ENCODE measurements around the gene EIF4A3. TPM values are rescaled to one million over a fixed set of nuclear protein-coding genes. Genes with fewer than 3 reads are reported as not detected.

The EIF4A3 gene
- total and polyA plus RNA-seq, 5 experiments from 2014 or later, result 53.0 to 88.6 (median 58.2) TPM

GRCh38 chr17:80183581-80184422, 36.9 kb upstream of the EIF4A3 start:
- POLR2A ChIA-PET, result no interaction called here
- Mint-ChIP-seq H3K4me1 (no peaks in the 10 kb centered on the region), H3K9me3 (no peaks in the 10 kb centered on the region), H3K27me3 (peaks cover 0 to 10% (median 0%) of the 10 kb centered on the region in 5 donors), H3K4me3 (no peak overlapping the region), H3K36me3 (no peaks in the 10 kb centered on the region), H3K27ac (peak overlapping the region in 1 of 10 donors; percentile 46)
- DNase-seq, result no peak
- ATAC-seq, result no peak

GRCh38 chr17:80182845-80183223, 35.9 kb upstream of the EIF4A3 start:
- POLR2A ChIA-PET, result no interaction called here
- no peaks in the 10 kb centered on the region for H3K4me1 Mint-ChIP-seq

GRCh38 chr17:80182118-80182844, 35.4 kb upstream of the EIF4A3 start:
- Mint-ChIP-seq H3K4me1 (no peaks in the 10 kb centered on the region), H3K4me3 (no peak overlapping the region), H3K9me3 (no peaks in the 10 kb centered on the region), H3K27ac (no peak overlapping the region), H3K27me3 (peaks cover 0 to 9% (median 0%) of the 10 kb centered on the region in 5 donors), H3K36me3 (no peaks in the 10 kb centered on the region)
- DNase-seq, result no peak
- POLR2A ChIA-PET, result no interaction called here
- ATAC-seq, result no peak

More at GRCh38 chr17:80182845-80183223, 35.9 kb upstream of the EIF4A3 start:
- Mint-ChIP-seq H3K4me3 (no peak overlapping the region), H3K36me3 (no peaks in the 10 kb centered on the region), H3K27me3 (peaks cover 0 to 10% (median 0%) of the 10 kb centered on the region in 5 donors), H3K9me3 (no peaks in the 10 kb centered on the region), H3K27ac (no peak overlapping the region)
- ATAC-seq, result no peak
- no peak for DNase-seq

GRCh38 chr17:80181431-80181830, 34.5 kb upstream of the EIF4A3 start:
- ATAC-seq (no peak), DNase-seq (peak in 1 of 10 donors; percentile 40)
- H3K27ac Mint-ChIP-seq, result no peak overlapping the region
- no peaks in the 10 kb centered on the region for H3K4me1 Mint-ChIP-seq
- peaks cover 0 to 8% (median 0%) of the 10 kb centered on the region in 5 donors for H3K27me3 Mint-ChIP-seq
- H3K36me3 Mint-ChIP-seq, result no peaks in the 10 kb centered on the region
- H3K9me3 Mint-ChIP-seq, result no peaks in the 10 kb centered on the region
- POLR2A ChIA-PET, result no interaction called here
- H3K4me3 Mint-ChIP-seq, result no peak overlapping the region

- DNase-seq (no peak), ATAC-seq (no peak)
- Mint-ChIP-seq H3K27me3 (peaks cover 0 to 8% (median 0%) of the 10 kb centered on the region in 5 donors), H3K4me3 (no peak overlapping the region), H3K9me3 (no peaks in the 10 kb centered on the region), H3K36me3 (no peaks in the 10 kb centered on the region), H3K4me1 (no peaks in the 10 kb centered on the region), H3K27ac (no peak overlapping the region)
- POLR2A ChIA-PET, result interaction anchor here (0.5 kb wide), 1 partner anchor 119 kb away, joined by 3 read pairs; no protein-coding TSS in a partner anchor
Observed at GRCh38 chr17:80180192-80180591, 33.3 kb upstream of the EIF4A3 start.

- Mint-ChIP-seq H3K27me3 (peaks cover 0 to 8% (median 1%) of the 10 kb centered on the region in 5 donors), H3K9me3 (no peaks in the 10 kb centered on the region), H3K36me3 (no peaks in the 10 kb centered on the region), H3K4me1 (no peaks in the 10 kb centered on the region), H3K27ac (no peak overlapping the region), H3K4me3 (no peak overlapping the region)
- no peak for DNase-seq
- ATAC-seq, result no peak
- POLR2A ChIA-PET, result no interaction called here
Observed at GRCh38 chr17:80177986-80178595, 31.2 kb upstream of the EIF4A3 start.

GRCh38 chr17:80176757-80177156, 29.8 kb upstream of the EIF4A3 start:
- ATAC-seq (no peak), DNase-seq (no peak)
- POLR2A ChIA-PET, result no interaction called here
- Mint-ChIP-seq H3K9me3 (no peaks in the 10 kb centered on the region), H3K36me3 (no peaks in the 10 kb centered on the region), H3K27me3 (peaks cover 0 to 8% (median 1%) of the 10 kb centered on the region in 5 donors), H3K4me3 (no peak overlapping the region), H3K4me1 (no peaks in the 10 kb centered on the region), H3K27ac (no peak overlapping the region)

GRCh38 chr17:80173916-80174315, 27.0 kb upstream of the EIF4A3 start:
- H3K4me1 Mint-ChIP-seq, result peaks cover 0 to 6% (median under 1%) of the 10 kb centered on the region in 4 donors
- no peaks in the 10 kb centered on the region for H3K9me3 Mint-ChIP-seq
- POLR2A ChIA-PET, result no interaction called here
- H3K4me3 Mint-ChIP-seq, result no peak overlapping the region
- no peak for ATAC-seq
- H3K36me3 Mint-ChIP-seq, result no peaks in the 10 kb centered on the region
- peaks cover 0 to 3% (median 1%) of the 10 kb centered on the region in 5 donors for H3K27me3 Mint-ChIP-seq
- no peak for DNase-seq
- no peak overlapping the region for H3K27ac Mint-ChIP-seq

- H3K4me1 Mint-ChIP-seq, result peaks cover 0 to 6% (median under 1%) of the 10 kb centered on the region in 4 donors
- no peaks in the 10 kb centered on the region for H3K9me3 Mint-ChIP-seq
- no peak overlapping the region for H3K4me3 Mint-ChIP-seq
- no peak for ATAC-seq
- peaks cover 0 to 6% (median 1%) of the 10 kb centered on the region in 5 donors for H3K27me3 Mint-ChIP-seq
- no peak overlapping the region for H3K27ac Mint-ChIP-seq
- no peak for DNase-seq
- H3K36me3 Mint-ChIP-seq, result no peaks in the 10 kb centered on the region
- POLR2A ChIA-PET, result no interaction called here
Observed at GRCh38 chr17:80173126-80173525, 26.2 kb upstream of the EIF4A3 start.

GRCh38 chr17:80171681-80172080, 24.8 kb upstream of the EIF4A3 start:
- Mint-ChIP-seq H3K27ac (no peak overlapping the region), H3K4me3 (no peak overlapping the region)
- ATAC-seq, result no peak

GRCh38 chr17:80169784-80170500, 23.0 kb upstream of the EIF4A3 start, which contains the start of gene CARD14:
TSS of gene CARD14 (plus strand) at chr17:80170030. CDS start at chr17:80181439, 11,409 bp downstream.
- Mint-ChIP-seq H3K36me3 (no peaks in the 10 kb centered on the region), H3K4me1 (peaks cover 0 to 6% (median under 1%) of the 10 kb centered on the region in 4 donors), H3K9me3 (no peaks in the 10 kb centered on the region), H3K4me3 (no peak within 1 kb of the TSS), H3K27ac (peak within 1 kb of the TSS in 1 of 10 donors; percentile 49), H3K27me3 (peaks cover 0 to 6% (median 3%) of the 10 kb centered on the region in 5 donors)
- POLR2A ChIA-PET, result no interaction called here
- no peak for ATAC-seq
- DNase-seq, result no peak

More at GRCh38 chr17:80171681-80172080, 24.8 kb upstream of the EIF4A3 start:
- Mint-ChIP-seq H3K9me3 (no peaks in the 10 kb centered on the region), H3K36me3 (no peaks in the 10 kb centered on the region), H3K27me3 (peaks cover 0 to 6% (median 3%) of the 10 kb centered on the region in 5 donors), H3K4me1 (peaks cover 0 to 6% (median under 1%) of the 10 kb centered on the region in 4 donors)
- no peak for DNase-seq
- POLR2A ChIA-PET, result no interaction called here

- Mint-ChIP-seq H3K9me3 (no peaks in the 10 kb centered on the region), H3K27me3 (peaks cover 4 to 6% (median 5%) of the 10 kb centered on the region in 5 donors), H3K36me3 (no peaks in the 10 kb centered on the region), H3K4me1 (peaks cover 0 to 6% (median under 1%) of the 10 kb centered on the region in 4 donors), H3K4me3 (no peak overlapping the region), H3K27ac (peak overlapping the region in 1 of 10 donors; percentile 49)
- POLR2A ChIA-PET, result no interaction called here
- ATAC-seq (no peak), DNase-seq (no peak)
Observed at GRCh38 chr17:80169107-80169506, 22.2 kb upstream of the EIF4A3 start.

Measured in naive thymus-derived CD8-positive, alpha-beta T cell (primary cell).